ENCODE measurements around the gene SUCLA2. TPM values are rescaled to one million over a fixed set of nuclear protein-coding genes. Genes with fewer than 3 reads are reported as not detected.

SUCLA2 gene
- total RNA-seq, 2 donors from 2014 or later, result 35.3 to 51.9 TPM

DNA sequence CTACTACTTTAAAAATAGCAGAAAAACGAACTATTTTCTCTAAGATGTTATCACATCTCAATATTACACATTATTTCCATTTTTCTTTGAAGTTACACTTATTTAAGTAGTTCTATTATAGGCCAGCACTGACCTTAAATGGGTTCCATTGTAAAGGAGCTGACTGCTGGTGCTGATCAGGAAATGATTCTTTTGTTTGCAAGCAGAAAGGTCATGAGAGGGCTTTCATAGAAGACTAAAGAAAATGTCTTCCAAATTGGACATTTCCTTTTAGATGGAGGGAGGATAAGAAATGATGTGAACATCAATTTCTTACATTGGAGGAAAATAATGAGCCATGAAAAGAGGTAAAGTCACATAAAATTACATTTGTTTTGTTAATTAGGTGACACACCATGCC, 96.2 kb downstream of the SUCLA2 start:
- Mint-ChIP-seq H3K9me3 (no peaks in the 10 kb centered on the region), H3K27ac (no peak overlapping the region), H3K4me3 (no peak overlapping the region), H3K36me3 (no peaks in the 10 kb centered on the region), H3K27me3 (no peaks in the 10 kb centered on the region), H3K4me1 (ENCODE audit: low read depth in 2 of 2) (no peaks in the 10 kb centered on the region)
- DNase-seq (ENCODE audit: low spot score) (no peak), ATAC-seq (no peak)

DNA sequence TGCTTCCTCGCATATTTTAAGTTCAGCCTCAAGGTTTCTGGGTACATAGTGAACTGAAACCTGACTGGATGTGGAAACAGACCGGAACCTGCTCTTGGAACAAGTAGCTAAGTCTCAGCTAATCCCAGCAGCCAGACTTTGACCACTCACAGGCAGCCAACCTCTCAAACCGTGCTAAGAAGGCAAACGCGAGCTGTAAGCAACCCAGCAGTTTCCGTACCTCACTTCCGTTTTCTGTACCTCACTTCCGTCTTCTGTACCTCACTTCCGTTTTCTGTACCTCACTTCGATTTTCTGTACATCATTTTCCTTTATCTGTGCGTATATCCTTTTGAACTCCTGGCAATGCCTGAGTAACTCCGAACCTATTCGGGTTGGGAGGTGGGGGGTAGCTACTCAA, 96.8 kb downstream of the SUCLA2 start:
- H3K27ac Mint-ChIP-seq, result no peak overlapping the region
- H3K9me3 Mint-ChIP-seq, result no peaks in the 10 kb centered on the region
- ATAC-seq (no peak), DNase-seq (ENCODE audit: low spot score) (no peak)
- H3K36me3 Mint-ChIP-seq, result no peaks in the 10 kb centered on the region
- no peaks in the 10 kb centered on the region for H3K4me1 Mint-ChIP-seq (ENCODE audit: low read depth in 2 of 2)
- no peak overlapping the region for H3K4me3 Mint-ChIP-seq
- no peaks in the 10 kb centered on the region for H3K27me3 Mint-ChIP-seq

DNA sequence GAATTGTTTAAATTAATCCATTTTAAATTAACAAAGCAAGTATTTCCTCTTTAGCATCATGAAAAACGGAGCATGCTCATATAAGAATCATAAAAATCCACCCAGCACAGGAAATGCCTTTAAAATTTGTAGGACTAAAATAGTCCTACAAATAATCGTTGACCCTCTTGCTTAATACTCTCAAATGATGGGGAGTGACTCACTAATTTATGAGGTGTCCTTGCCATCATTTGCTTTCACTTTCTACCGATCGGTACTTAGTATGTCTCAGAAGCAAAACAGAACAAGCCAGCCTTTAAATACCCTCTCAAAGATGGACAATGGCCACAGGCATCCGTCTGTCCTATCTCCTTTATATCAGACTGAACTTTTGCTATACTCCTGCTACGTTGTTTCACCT, 97.2 kb downstream of the SUCLA2 start:
- Mint-ChIP-seq H3K4me3 (no peak overlapping the region), H3K27me3 (no peaks in the 10 kb centered on the region), H3K4me1 (ENCODE audit: low read depth in 2 of 2) (no peaks in the 10 kb centered on the region), H3K27ac (no peak overlapping the region), H3K36me3 (no peaks in the 10 kb centered on the region), H3K9me3 (no peaks in the 10 kb centered on the region)
- ATAC-seq, result no peak
- DNase-seq (ENCODE audit: low spot score), result no peak

DNA sequence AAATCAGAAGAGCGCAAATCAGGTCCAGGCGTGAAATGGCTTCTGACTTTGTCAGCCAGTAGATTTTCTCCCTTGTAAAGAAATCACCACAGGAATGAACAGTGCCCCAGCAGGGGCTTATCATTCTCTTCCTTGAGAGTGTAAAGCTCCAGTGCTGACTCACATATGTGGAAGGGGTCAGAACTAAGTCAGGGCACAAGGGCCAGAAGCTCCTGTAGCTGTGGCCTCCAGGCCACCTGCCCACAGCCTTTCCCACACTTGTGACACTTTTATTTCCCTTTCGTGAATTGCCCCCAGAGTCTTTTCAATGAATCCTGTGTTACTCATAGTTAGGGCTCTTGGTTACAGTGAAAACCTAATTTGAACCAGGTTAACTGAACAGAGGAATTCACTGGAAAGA, 99.6 kb downstream of the SUCLA2 start:
- Mint-ChIP-seq H3K4me3 (no peak overlapping the region), H3K36me3 (no peaks in the 10 kb centered on the region), H3K27ac (no peak overlapping the region), H3K9me3 (no peaks in the 10 kb centered on the region), H3K27me3 (no peaks in the 10 kb centered on the region), H3K4me1 (ENCODE audit: low read depth in 2 of 2) (no peaks in the 10 kb centered on the region)
- ATAC-seq (no peak), DNase-seq (ENCODE audit: low spot score) (no peak)

DNA sequence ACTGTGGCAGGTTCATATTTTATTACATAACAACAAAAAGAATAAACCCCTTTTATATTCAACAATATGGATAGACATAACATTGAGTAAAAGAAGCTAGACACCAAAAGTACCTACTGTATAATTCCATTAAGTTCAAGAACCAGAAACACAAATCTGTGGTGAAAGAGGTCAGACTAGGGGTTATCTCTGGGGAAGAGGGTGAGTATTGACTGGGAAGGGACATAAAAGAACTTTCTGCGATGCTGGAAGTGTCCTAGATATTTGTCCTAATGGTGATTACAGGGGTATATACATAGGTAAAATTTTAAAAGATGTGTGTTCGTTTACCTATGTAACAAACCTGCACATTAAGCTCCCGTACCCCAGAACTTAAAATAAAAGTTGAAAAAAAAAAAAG, 103.0 kb downstream of the SUCLA2 start:
- no peak overlapping the region for H3K27ac Mint-ChIP-seq
- no peaks in the 10 kb centered on the region for H3K27me3 Mint-ChIP-seq
- no peak for ATAC-seq

DNA sequence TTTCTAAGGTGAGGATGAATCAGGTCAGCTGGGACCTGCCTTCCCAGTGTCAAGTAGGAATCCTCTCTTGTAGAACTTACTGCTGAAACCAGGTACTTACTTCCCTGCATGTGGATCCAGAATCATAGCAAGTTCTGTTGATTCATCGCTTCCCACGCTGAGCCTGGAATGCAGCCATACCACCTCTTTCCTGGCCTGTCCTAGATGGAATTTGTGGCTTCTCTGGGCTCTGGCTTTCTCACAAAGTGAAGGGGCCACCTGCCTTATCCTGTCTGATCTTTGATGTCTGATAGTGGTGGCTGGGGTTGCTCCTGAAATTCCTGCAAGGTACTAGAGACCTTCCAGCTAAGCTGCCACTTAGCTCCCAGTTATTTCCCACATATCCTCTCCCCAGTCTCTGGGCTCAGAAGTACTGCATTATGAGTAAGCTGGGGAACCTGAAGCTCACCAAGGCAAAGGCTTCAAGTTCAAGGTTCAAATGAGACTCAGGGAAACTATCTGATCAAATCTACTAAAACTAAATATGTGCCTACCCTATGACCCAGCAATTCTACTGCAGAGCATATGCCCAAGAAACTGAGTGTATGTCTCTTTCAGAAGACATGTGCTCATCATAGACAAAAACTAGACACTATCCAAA, 103.5 kb downstream of the SUCLA2 start:
- Mint-ChIP-seq H3K27ac (no peak overlapping the region), H3K4me3 (no peak overlapping the region), H3K36me3 (no peaks in the 10 kb centered on the region), H3K4me1 (ENCODE audit: low read depth in 2 of 2) (no peaks in the 10 kb centered on the region), H3K27me3 (no peaks in the 10 kb centered on the region), H3K9me3 (no peaks in the 10 kb centered on the region)
- DNase-seq (ENCODE audit: low spot score) (no peak), ATAC-seq (no peak)

More for the DNA sequence above, 103.0 kb downstream of the SUCLA2 start:
- H3K36me3 Mint-ChIP-seq, result no peaks in the 10 kb centered on the region
- H3K9me3 Mint-ChIP-seq, result no peaks in the 10 kb centered on the region
- H3K4me3 Mint-ChIP-seq, result no peak overlapping the region
- no peak for DNase-seq (ENCODE audit: low spot score)
- no peaks in the 10 kb centered on the region for H3K4me1 Mint-ChIP-seq (ENCODE audit: low read depth in 2 of 2)

DNA sequence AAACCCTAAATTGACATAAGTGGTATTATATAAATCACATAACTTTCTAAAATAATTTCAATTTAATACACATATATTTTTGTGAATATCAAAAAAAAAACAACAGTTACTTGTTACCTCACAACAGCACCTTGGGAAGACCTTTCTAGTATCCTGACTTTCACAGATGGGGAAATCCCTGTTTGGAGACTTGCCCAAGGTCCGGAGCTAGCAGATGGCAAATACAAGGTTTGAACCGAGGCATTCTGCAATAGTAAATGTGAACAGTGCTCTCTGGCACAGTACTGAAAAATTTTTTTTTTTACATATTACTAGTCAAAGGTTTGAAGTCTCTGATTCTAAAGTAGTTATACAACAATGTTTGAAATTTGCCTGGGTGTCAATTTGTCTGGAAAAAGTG, 104.5 kb downstream of the SUCLA2 start:
- H3K27ac Mint-ChIP-seq, result no peak overlapping the region
- DNase-seq (ENCODE audit: low spot score) (no peak), ATAC-seq (no peak)
- H3K9me3 Mint-ChIP-seq, result no peaks in the 10 kb centered on the region
- H3K27me3 Mint-ChIP-seq, result no peaks in the 10 kb centered on the region
- H3K4me1 Mint-ChIP-seq (ENCODE audit: low read depth in 2 of 2), result no peaks in the 10 kb centered on the region
- H3K36me3 Mint-ChIP-seq, result no peaks in the 10 kb centered on the region
- no peak overlapping the region for H3K4me3 Mint-ChIP-seq

DNA sequence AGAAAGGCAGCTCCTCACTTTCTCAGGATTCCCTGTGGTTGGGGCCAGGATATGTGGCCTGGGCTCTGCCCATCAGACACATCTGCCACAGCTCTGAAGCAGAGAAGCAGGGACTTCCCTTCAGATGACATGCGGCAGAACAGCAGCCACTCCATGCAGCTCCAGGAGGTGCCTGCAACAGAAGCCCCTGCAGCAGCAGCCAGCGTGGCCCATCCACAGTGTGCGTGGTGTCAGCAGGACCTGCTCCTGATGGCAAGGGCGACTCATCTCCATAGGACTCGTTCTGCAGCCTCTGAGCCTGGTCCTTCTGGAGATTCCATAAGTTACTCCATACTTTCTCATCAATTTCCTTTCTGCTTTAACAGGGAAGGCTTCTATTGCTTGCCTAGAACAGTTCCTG, 105.0 kb downstream of the SUCLA2 start:
- no peak for DNase-seq (ENCODE audit: low spot score)
- no peaks in the 10 kb centered on the region for H3K27me3 Mint-ChIP-seq
- H3K9me3 Mint-ChIP-seq, result no peaks in the 10 kb centered on the region
- no peaks in the 10 kb centered on the region for H3K36me3 Mint-ChIP-seq
- H3K27ac Mint-ChIP-seq, result no peak overlapping the region
- H3K4me1 Mint-ChIP-seq (ENCODE audit: low read depth in 2 of 2), result no peaks in the 10 kb centered on the region
- ATAC-seq, result no peak
- no peak overlapping the region for H3K4me3 Mint-ChIP-seq

DNA sequence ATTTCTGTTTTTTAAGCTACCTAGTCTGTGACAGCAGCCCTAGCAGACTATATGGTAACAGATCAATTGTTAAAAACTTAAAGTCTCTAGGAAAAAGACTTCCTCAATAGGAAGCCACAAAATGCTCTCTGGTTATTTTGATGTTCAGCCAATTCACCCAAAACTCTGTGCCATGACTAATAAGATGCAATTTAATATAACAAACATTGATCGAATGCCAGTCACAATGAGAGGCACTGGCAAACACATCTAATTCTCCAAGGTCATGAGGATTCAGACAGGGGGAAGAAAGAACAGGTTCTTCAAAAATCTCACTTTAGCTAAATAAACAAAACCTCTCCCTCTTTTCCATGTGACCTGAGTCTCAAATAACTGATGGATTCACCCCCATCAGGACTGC, 107.5 kb downstream of the SUCLA2 start:
- no peaks in the 10 kb centered on the region for H3K9me3 Mint-ChIP-seq
- no peaks in the 10 kb centered on the region for H3K27me3 Mint-ChIP-seq
- no peak overlapping the region for H3K4me3 Mint-ChIP-seq
- no peak for DNase-seq (ENCODE audit: low spot score)
- no peak overlapping the region for H3K27ac Mint-ChIP-seq
- no peaks in the 10 kb centered on the region for H3K36me3 Mint-ChIP-seq
- no peak for ATAC-seq
- peaks cover 3 to 6% of the 10 kb centered on the region in 2 donors for H3K4me1 Mint-ChIP-seq (ENCODE audit: low read depth in 2 of 2)

Other genes starting within 250 kb of the SUCLA2 start
- 10 to 100 TPM; 16.8 to 19.4 TPM for gene NUDT15, start 36.5 kb upstream of the SUCLA2 start, total RNA-seq
- 10 to 100 TPM; 50.2 to 56.5 TPM for gene MED4, start 93.8 kb upstream of the SUCLA2 start, total RNA-seq
- gene ITM2B, start 231.9 kb upstream of the SUCLA2 start, total RNA-seq, result 100 to 1,000 TPM in 1 of 2 donors, 10 to 100 TPM in 1; 97.0 to 166 TPM